Stimulated activated CD8-positive, alpha-beta memory T cell treated with anti-CD3 and anti-CD28 coated beads, Interleukin-12 subunit alpha, Interleukin-12 subunit beta, amount 100 ng/mL, for 24 hours (primary cell): ENCODE results near the gene PCGF2.
"Not testable (repeated sequence)": the region's sequence is repeated elsewhere in the genome, so short reads cannot be mapped to it uniquely, and the experiment has no call there.

Source experiments
- DNase-seq: peaks from one replicate; pipeline ENCODE4 v3.0.0-alpha.2; 2020; ENCODE audit errors: extremely low read depth

The PCGF2 gene

GRCh38 chr17:38735161-38735997 lies 12.8 kb downstream of the PCGF2 start:
- DNase-seq = peak; percentile 55

DNA sequence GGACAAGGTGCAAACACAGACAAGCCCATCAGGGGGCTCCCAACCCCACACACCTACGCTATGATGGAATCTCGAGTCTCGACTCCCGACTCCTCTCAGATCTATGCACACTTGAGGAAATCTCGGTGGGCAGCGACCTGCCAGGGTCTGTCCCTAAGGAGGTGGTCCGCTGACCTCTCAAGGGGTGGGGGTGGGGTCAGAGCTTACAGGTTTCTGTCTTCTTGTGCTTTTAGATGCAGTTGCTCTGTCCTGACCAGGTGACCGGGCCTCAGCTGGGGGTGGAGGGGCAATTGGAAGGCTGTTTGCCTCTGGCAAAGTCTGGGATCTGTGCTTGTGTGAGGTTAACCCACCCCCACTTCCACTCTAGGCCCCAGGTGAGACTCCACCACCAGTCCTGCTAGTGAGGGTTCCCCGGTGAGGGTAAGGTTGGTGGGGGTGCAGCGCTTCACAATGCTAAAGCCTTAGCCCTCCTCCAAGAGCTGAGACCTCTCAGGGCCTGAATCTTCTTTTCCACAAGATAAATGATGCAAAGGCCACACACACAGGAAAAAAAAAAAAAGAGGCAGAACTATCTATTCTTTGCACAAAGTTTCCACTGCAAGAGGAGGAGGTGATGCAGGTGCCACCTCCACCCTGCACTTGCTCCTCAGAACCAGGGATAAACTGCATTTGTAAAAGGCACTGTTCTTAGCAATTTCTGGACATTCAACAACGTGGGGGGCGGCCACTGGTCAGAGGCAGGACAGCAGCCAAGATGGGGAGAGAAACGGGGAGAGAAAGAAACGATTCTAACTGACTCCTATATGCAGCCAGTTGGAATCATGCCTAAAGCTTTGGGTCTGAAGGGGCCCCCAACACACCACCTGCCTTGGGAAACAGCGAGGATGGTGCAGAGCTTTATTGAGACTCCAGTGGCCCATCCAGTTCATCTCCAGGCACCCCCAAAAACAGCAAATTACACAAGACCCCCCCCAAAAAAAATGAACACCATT lies 13.9 kb downstream of the PCGF2 start:
- DNase-seq = no peak

DNA sequence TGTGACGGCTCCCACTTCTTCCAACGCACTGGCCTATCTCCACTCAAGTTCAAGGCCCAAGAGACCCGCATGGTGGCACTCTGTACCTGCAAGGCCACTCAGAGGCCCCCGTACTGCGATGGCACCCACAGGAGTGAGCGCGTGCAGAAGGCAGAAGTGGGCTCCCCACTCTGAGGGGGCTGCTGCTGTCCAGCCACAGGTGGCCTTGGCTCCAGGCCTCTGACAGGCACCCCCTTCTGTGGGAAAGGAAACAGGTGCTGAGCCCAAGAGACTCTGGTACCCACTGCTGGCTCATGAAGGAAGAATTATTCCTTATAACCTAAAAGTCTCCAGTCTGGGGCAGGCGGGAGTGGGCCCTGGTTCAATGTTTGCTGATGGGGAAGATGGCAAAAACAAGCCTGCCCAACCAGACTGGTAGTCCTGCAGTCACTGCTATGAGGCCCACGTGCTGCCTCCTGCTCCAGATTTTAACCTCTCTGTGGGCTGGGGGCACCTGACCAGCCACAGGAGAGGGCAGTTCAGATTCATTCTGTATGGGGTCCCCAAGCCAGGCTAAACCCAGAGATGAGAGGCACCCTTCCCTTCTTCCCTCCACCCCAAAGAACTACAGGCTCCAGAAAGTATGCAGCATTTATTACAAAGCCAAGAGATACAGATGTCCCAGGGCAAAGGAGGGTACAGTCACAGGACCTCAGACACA lies 14.7 kb downstream of the PCGF2 start:
- DNase-seq = no peak

DNA sequence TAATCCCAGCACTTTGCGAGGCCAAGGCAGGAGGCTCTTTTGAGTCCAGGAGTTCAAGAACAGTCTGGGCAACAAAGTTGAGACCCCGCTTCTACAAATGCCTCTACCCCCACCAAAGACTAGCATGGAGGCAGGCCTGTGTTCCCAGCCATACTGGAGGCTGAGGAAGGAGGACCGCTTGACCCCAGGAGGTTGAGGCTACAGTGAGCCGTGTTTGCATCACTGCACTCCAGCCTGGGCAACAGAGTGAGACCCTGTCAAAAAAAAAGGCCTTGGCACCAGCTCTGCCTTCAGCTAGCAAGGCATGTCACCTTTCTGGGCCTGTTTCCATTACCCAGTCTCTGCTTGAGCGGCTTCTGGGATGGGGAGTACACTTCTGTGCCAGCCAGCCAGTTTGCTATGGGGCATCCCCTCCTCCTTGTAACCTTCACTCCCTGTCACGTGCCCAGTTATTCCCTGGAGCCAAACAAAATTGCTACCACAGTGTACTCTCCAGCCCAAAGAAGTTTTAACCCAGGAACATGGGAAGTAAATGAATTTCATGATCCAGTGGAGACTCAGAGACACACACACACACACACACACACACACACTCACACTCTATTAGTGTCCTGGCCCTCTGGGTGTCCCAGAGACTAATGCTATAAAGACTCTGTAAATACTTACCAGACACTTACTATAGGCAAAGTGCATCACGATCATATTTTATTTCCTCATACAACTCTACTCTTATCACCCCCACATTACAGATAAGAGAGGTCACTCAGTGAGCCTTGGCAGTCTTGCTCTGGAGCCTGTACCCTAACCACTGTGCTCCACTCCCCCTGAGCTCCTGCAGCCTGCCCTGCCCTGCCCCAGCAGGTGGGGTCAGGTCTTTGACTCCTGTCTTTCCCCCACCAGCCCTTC lies 15.5 kb downstream of the PCGF2 start:
- DNase-seq = no peak

DNA sequence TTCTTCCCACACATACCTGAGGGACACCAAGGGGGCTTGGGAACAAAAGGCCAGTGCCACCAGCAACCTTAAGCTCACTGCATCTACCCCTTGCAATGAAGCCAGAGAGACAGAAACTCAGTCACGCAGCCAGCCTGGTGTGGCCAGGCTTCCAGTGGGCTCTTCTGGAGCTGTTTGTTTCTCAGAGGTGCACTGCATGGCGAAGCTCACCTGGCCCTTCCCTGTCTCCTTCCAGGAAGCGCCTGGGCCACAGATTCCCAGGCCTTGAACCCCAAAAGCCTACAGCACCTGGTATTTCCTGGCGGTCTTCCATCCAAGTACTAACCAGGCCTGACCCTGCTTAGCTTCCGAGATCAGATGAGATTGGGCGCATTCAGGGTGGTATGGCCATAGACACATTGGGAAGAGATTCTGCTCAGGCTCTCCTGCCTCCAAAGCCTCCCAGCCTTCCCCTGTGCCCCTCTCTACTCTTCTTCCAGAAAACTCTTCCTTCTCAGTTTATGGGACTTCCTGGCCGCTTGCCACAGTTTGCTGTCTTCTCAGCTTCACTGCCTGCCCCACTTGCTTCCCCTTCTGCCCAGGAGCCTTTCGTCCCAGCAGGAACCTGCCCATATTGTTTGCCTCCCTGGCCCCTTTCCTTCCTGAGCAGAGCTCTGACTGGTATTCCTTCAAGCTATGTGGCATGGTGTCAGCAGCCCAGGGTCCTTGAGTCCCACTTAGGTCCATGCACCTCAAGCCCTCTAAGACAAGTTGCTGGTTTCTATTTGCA lies 16.4 kb downstream of the PCGF2 start:
- no peak for DNase-seq

- no peak for DNase-seq
Observed at GRCh38 chr17:38730526-38731379, 17.4 kb downstream of the PCGF2 start.

- DNase-seq = peak; percentile 77
Observed at GRCh38 chr17:38729886-38730525, 18.1 kb downstream of the PCGF2 start, which contains the start of gene CISD3. Gene CISD3, plus strand, starts transcription at chr17:38730341. Its CDS starts 18 bp downstream, at chr17:38730359.

GRCh38 chr17:38729368-38729885 lies 18.7 kb downstream of the PCGF2 start:
- no peak for DNase-seq

DNA sequence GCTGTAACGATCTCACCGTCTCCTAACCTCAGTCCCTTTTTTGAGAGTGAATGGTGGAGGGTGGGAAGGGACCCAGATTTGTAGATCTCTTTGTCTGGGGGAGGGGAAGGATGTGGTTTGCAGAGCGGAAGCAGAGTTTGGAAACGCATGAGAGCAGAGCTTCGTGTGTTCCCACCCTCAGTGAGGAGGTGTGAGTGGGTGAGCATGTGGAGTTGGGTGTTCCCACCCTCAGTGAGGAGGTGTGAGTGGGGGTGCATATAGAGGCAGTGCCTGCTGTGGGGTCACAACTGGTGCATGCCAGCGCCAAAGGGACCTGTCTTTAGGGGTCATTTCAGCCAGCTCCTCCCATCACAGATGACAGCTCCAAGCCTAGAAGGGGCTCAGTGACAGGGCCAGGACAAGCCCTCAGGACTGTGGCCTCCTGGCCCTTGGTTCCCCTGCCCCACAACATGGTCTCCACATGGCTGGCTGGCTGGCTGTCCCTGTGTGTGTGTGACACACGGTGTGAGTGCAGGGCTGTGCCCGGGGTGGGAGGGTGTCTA lies 19.8 kb downstream of the PCGF2 start:
- no peak for DNase-seq

- no peak for DNase-seq
Observed at GRCh38 chr17:38727736-38728135, 20.4 kb downstream of the PCGF2 start.

- DNase-seq = not testable (repeated sequence)
Observed at GRCh38 chr17:38726145-38726544, 22.0 kb downstream of the PCGF2 start.

GRCh38 chr17:38725066-38725465 lies 23.1 kb downstream of the PCGF2 start:
- DNase-seq = no peak

- no peak for DNase-seq
Observed at GRCh38 chr17:38724337-38724988, 23.7 kb downstream of the PCGF2 start.

DNA sequence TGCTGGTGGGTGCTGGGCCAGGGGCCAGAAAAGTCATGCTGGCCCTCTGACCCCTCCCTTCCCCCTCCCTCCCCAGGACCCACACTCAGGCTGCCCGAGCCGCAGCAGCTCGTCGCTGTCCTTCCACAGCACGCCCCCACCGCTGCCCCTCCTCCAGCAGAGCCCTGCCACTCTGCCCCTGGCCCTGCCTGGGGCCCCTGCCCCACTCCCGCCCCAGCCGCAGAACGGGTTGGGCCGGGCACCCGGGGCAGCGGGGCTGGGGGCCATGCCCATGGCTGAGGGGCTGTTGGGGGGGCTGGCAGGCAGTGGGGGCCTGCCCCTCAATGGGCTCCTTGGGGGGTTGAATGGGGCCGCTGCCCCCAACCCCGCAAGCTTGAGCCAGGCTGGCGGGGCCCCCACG lies 26.3 kb downstream of the PCGF2 start:
- no peak for DNase-seq

DNA sequence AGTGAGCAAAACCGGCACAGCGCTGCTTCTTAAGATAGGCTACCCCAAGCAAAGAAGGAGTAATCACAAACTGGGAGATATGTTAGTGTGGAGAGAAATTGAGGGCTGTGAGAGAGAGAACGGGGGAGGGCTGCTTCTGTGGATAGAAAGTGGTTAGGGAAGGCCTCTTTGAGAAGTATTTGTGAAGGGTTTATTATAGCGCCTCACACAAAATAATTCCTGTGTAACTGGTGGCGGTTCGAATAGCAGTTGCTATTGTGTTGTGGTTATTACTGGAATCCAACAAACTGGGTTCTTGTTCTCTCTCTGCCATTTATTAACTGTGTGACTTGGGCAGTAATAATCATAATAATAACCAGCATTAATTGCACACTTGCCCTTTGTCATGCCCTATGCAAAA lies 27.2 kb downstream of the PCGF2 start:
- DNase-seq = no peak

- DNase-seq = no peak
Observed at GRCh38 chr17:38719943-38720641, 28.0 kb downstream of the PCGF2 start.
